GM23248 (cell line): ENCODE measurements around the gene KIR2DL1.
"Not testable (repeated sequence)": the region's sequence is repeated elsewhere in the genome, so short reads cannot be mapped to it uniquely, and the experiment has no call there.

ENCODE experiments used
- EZH2 ChIP-seq: fragments of 200-600 bp; sonication (generic); IDR thresholded peaks from 2 replicates; pipeline ENCODE4 v1.6.1; 2018; ENCODE audit warnings: antibody characterized with exemption, mild to moderate bottlenecking; ENCODE audit not compliant: insufficient read depth, poor library complexity, severe bottlenecking
- EZH2phosphoT487 ChIP-seq: fragments of 200-600 bp; sonication (generic); IDR thresholded peaks from 2 replicates; pipeline ENCODE4 v1.6.1; 2018; ENCODE audit warnings: antibody characterized with exemption, moderate library complexity, mild to moderate bottlenecking, low read depth; ENCODE audit not compliant: insufficient read depth

DNA sequence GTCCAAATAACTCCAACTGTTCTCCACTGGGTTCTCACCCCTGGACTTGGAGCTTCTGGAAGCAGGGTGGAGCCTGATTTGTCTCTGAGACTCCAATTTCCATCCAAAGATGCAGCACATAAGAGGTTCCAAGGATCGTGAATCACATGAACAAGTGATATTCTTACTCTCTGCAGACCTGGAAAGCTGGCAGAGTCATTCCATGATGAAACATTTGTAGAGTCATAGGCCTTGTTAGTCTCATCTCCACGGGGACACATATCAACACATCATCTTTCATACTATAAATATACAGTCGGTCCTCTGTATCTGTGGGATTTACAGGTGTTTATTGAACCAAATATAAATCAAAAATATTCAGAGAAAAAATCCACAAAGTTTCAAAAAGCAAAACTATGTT, 45.0 kb downstream of the KIR2DL1 start:
- TF ChIP-seq EZH2, EZH2phosphoT487: not testable (repeated sequence)
